Limb (tissue), 2 donors: ENCODE measurements around the gene COL18A1.

ENCODE experiments used
- DNase-seq, 2 donors: peaks; one replicate each; pipeline ENCODE4 v3.0.0-alpha.2; 2016; ENCODE audit errors: extremely low spot score in 2 of 2

Gene COL18A1

GRCh38 chr21:45517249-45518065, 112.5 kb downstream of the COL18A1 start:
- no peak for DNase-seq

- no peak for DNase-seq
Observed at GRCh38 chr21:45518742-45519141, 113.8 kb downstream of the COL18A1 start.

GRCh38 chr21:45519182-45519581, 114.2 kb downstream of the COL18A1 start:
- no peak for DNase-seq

- no peak for DNase-seq
Observed at GRCh38 chr21:45521241-45521640, 116.3 kb downstream of the COL18A1 start.

GRCh38 chr21:45522381-45522780, 117.4 kb downstream of the COL18A1 start:
- peak in 1 of 2 donors; percentile 10 for DNase-seq

GRCh38 chr21:45522986-45523385, 118.0 kb downstream of the COL18A1 start:
- peak in 1 of 2 donors; percentile 14 for DNase-seq

- peak in 1 of 2 donors; percentile 46 for DNase-seq
Observed at GRCh38 chr21:45523411-45524101, 118.6 kb downstream of the COL18A1 start.

- DNase-seq, result peak in 1 of 2 donors; percentile 17
Observed at GRCh38 chr21:45524756-45525152, 119.8 kb downstream of the COL18A1 start.

GRCh38 chr21:45525153-45525909, 120.4 kb downstream of the COL18A1 start:
- DNase-seq, result peak in 1 of 2 donors; percentile 35

GRCh38 chr21:45525910-45526306, 120.9 kb downstream of the COL18A1 start:
- DNase-seq, result peak in 1 of 2 donors; percentile 20

GRCh38 chr21:45527151-45527999, 122.4 kb downstream of the COL18A1 start:
- DNase-seq, result peak in 1 of 2 donors; percentile 27

GRCh38 chr21:45528028-45528705, 123.2 kb downstream of the COL18A1 start:
- peak in 1 of 2 donors; percentile 20 for DNase-seq

- DNase-seq, result peak in 1 of 2 donors; percentile 26
Observed at GRCh38 chr21:45528981-45529784, 124.2 kb downstream of the COL18A1 start.

GRCh38 chr21:45529785-45530422, 124.9 kb downstream of the COL18A1 start:
- DNase-seq, result no peak

- peak in 1 of 2 donors; percentile 22 for DNase-seq
Observed at GRCh38 chr21:45530423-45531113, 125.6 kb downstream of the COL18A1 start.

GRCh38 chr21:45531114-45531392, 126.1 kb downstream of the COL18A1 start:
- peak in 1 of 2 donors; percentile 23 for DNase-seq

- peak in 1 of 2 donors; percentile 23 for DNase-seq
Observed at GRCh38 chr21:45531393-45532215, 126.6 kb downstream of the COL18A1 start.
